ENCODE results near the gene EXOC6.

EXOC6 gene

GRCh38 chr10:92826504-92826903, 21.8 kb upstream of the EXOC6 start:
- ChIA-PET CTCF (interaction anchor here (2.5 kb wide), 1 partner anchor 16 kb away, joined by 12 read pairs; no protein-coding TSS in a partner anchor), POLR2A (no interaction called here)
- H3K27ac ChIP-seq (ENCODE audit: extremely low read depth, low read depth, low read length) = no peak overlapping the region
- H3K4me1 ChIP-seq (ENCODE audit: control insufficient read depth, insufficient read depth, low read length) = no peaks in the 10 kb centered on the region
- no peak for TF ChIP-seq ZNF19 (tag by site-specific recombination; IDR thresholded peaks at IDR 0.05; ENCODE audit: low read depth)
- TF ChIP-seq SCRT1 (tag by site-specific recombination; IDR thresholded peaks at IDR 0.05; ENCODE audit: borderline replicate concordance) = no peak
- TF ChIP-seq ZNF677 (tag by site-specific recombination; IDR thresholded peaks at IDR 0.05) = no peak
- TF ChIP-seq ELK4 (IDR thresholded peaks at IDR 0.05; ENCODE audit: borderline replicate concordance, low read depth, low read length) = no peak
- no peak for TF ChIP-seq WT1 (tag by site-specific recombination; IDR thresholded peaks at IDR 0.05)
- TF ChIP-seq SALL2 (tag by site-specific recombination; IDR thresholded peaks at IDR 0.05; ENCODE audit: borderline replicate concordance) = no peak
- no peak for TF ChIP-seq ZNF433 (tag by site-specific recombination; IDR thresholded peaks at IDR 0.05; ENCODE audit: low read depth)
- TF ChIP-seq ZBTB1 (tag by site-specific recombination; IDR thresholded peaks at IDR 0.05) = no peak
- TF ChIP-seq TSHZ1 (tag by site-specific recombination; IDR thresholded peaks at IDR 0.05; ENCODE audit: borderline replicate concordance) = no peak
- TF ChIP-seq ZIC2 (tag by site-specific recombination; IDR thresholded peaks at IDR 0.05) = no peak
- no peak for TF ChIP-seq ZNF530 (tag by site-specific recombination; IDR thresholded peaks at IDR 0.05; ENCODE audit: low read depth)
- H3K9me3 ChIP-seq (ENCODE audit: control insufficient read depth, insufficient read depth, low read depth, low read length) = no peaks in the 10 kb centered on the region
- H3K36me3 ChIP-seq (ENCODE audit: control insufficient read depth in 2 of 2, insufficient read depth in 1 of 2, low read length in 2 of 2) = no peaks in the 10 kb centered on the region
- H3K4me3 ChIP-seq (ENCODE audit: low read depth, low read length) = no peak overlapping the region

- ChIA-PET CTCF (interaction anchor here (2.3 to 2.5 kb wide), 2 partner anchors 10 to 14 kb away, joined by 5 to 12 read pairs; no protein-coding TSS in a partner anchor), POLR2A (no interaction called here)
- no peak overlapping the region for H3K27ac ChIP-seq (ENCODE audit: extremely low read depth, low read depth, low read length)
- no peak for TF ChIP-seq ZNF423 (tag by site-specific recombination; IDR thresholded peaks at IDR 0.05)
- peak; percentile 66; the same call in 1 of the 2 replicates for TF ChIP-seq MZF1 (tag by site-specific recombination; IDR thresholded peaks at IDR 0.05; ENCODE audit: borderline replicate concordance)
- TF ChIP-seq ZBTB49 (tag by site-specific recombination; IDR thresholded peaks at IDR 0.05; ENCODE audit: low read depth) = no peak
- TF ChIP-seq ZNF677 (tag by site-specific recombination; IDR thresholded peaks at IDR 0.05) = no peak
- no peak for TF ChIP-seq ZNF391 (tag by site-specific recombination; IDR thresholded peaks at IDR 0.05; ENCODE audit: borderline replicate concordance, low read depth)
- TF ChIP-seq ZBTB21 (tag by site-specific recombination; IDR thresholded peaks at IDR 0.05) = no peak
- TF ChIP-seq INSM2 (tag by site-specific recombination; IDR thresholded peaks at IDR 0.05) = no peak
- H3K4me3 ChIP-seq (ENCODE audit: low read depth, low read length) = no peak overlapping the region
- no peaks in the 10 kb centered on the region for H3K36me3 ChIP-seq (ENCODE audit: control insufficient read depth in 2 of 2, insufficient read depth in 1 of 2, low read length in 2 of 2)
- H3K4me1 ChIP-seq (ENCODE audit: control insufficient read depth, insufficient read depth, low read length) = no peaks in the 10 kb centered on the region
- no peaks in the 10 kb centered on the region for H3K9me3 ChIP-seq (ENCODE audit: control insufficient read depth, insufficient read depth, low read depth, low read length)
These were observed 19.1 kb upstream of the EXOC6 start for GRCh38 chr10:92829042-92829785.

Data from HEK293 (cell line).